K562 (cell line): ENCODE data around the gene CHD3. TPM values are rescaled to one million over a fixed set of nuclear protein-coding genes. Genes with fewer than 3 reads are reported as not detected.

Experiments
- ATAC-seq: fragments of 200-7000 bp; cut with Tn5 transposase; 3 replicates; pipeline ENCODE4 v1.9.1; 2020; ENCODE audit warnings: moderate library complexity
- BruUV-seq: library from RNA; stranded (reverse); fragments of 400-500 nt; replicated peaks from 2 replicates; lab custom pipeline; 2021; lab: Mats Ljungman, UMichigan
- CTCF ChIA-PET: fragments of 300-600 bp; formaldehyde crosslinking; extraction: SDS; loops from one replicate; lab custom pipeline; 2021; ENCODE audit warnings: low intra/inter-chr PET ratio; lab: Yijun Ruan, JAX
- POLR2A ChIA-PET: fragments of 300-600, 350-650 bp; sonication (Branson Sonifier 250); formaldehyde crosslinking; extraction: SDS; loops from one replicate; lab custom pipeline; 2021; ENCODE audit warnings: antibody characterized with exemption, inconsistent platforms; lab: Yijun Ruan, JAX
- DNase-seq, 4 experiments: peaks; one replicate each; pipeline versions ENCODE4 v3.0.0 to v3.0.0-alpha.2; 2011 to 2018; ENCODE audit warnings: low spot score in 3 of 4, mixed read lengths in 3 of 4; ENCODE audit errors: extremely low read depth in 1 of 4
- FAIRE-seq: peaks from 2 replicates; lab custom pipeline; 2011; peaks lifted over from hg19 to GRCh38; lab: Jason Lieb, UNC
- H2AFZ ChIP-seq: 2 replicates; pipeline ENCODE4 v1.6.0; 2011; ENCODE audit warnings: low read depth, low read length, control low read depth, inconsistent platforms
- H3K27ac ChIP-seq: fragments of 200-600 bp; 3 replicates; pipeline ENCODE4 v1.8.0; 2011; ENCODE audit warnings: low read depth, mild to moderate bottlenecking, control low read depth, inconsistent platforms, low read length, moderate library complexity, mixed read lengths; ENCODE audit errors: extremely low read depth
- H3K27me3 ChIP-seq, 2 experiments: fragments of 300-600 bp in 1 of 2; 2 replicates in 1 of 2; 3 replicates in 1 of 2; pipeline versions ENCODE4 v1.6.0 to v1.8.0; 2011; ENCODE audit warnings: inconsistent platforms in 2 of 2, low read length in 2 of 2, mild to moderate bottlenecking in 1 of 2, mixed read lengths in 1 of 2, moderate library complexity in 1 of 2; ENCODE audit not compliant: control insufficient read depth in 2 of 2, insufficient read depth in 2 of 2
- H3K36me3 ChIP-seq: fragments of 300-600 bp; 3 replicates; pipeline ENCODE4 v1.8.0; 2011; ENCODE audit warnings: mild to moderate bottlenecking, low read length, inconsistent platforms; ENCODE audit not compliant: control insufficient read depth, insufficient read depth
- H3K4me1 ChIP-seq, 2 experiments: fragments of 200-600 bp in 1 of 2; replicated peaks in 1 of 2; 2 replicates in 1 of 2; 3 replicates in 1 of 2; pipeline versions ENCODE4 v1.5.1 to v1.8.0; 2011; ENCODE audit warnings: inconsistent platforms in 2 of 2, low read length in 2 of 2, mild to moderate bottlenecking in 1 of 2, mixed read lengths in 1 of 2, moderate library complexity in 1 of 2; ENCODE audit not compliant: control insufficient read depth in 2 of 2, insufficient read depth in 2 of 2
- H3K4me2 ChIP-seq: 2 replicates; pipeline ENCODE4 v1.6.1; 2011; ENCODE audit warnings: low read length, control low read depth, inconsistent platforms, mixed read lengths; ENCODE audit not compliant: insufficient read depth
- H3K4me3 ChIP-seq: fragments of 200-600 bp; sonication (generic), shearing (Covaris generic); 2 replicates; pipeline ENCODE4 v1.5.1; 2016; ENCODE audit warnings: control low read depth, inconsistent platforms
- H3K79me2 ChIP-seq: fragments of 200-600 bp; 3 replicates; pipeline ENCODE4 v1.8.0; 2011; ENCODE audit warnings: low read length, inconsistent platforms; ENCODE audit not compliant: control insufficient read depth, insufficient read depth
- H3K9ac ChIP-seq, 2 experiments: 2 replicates each; pipeline versions ENCODE4 v1.6.0 to v1.6.1; 2011; ENCODE audit warnings: low read depth in 2 of 2, low read length in 2 of 2, control low read depth in 1 of 2, inconsistent platforms in 1 of 2, mild to moderate bottlenecking in 1 of 2, mixed read lengths in 1 of 2; ENCODE audit not compliant: insufficient read depth in 1 of 2
- H3K9me1 ChIP-seq: one replicate; pipeline ENCODE4 v1.6.0; 2011; ENCODE audit warnings: inconsistent platforms, mild to moderate bottlenecking, low read length, moderate library complexity; ENCODE audit not compliant: control insufficient read depth, insufficient read depth
- H3K9me3 ChIP-seq: replicated peaks from 2 replicates; pipeline ENCODE4 v1.5.1; 2011; ENCODE audit warnings: low read depth, low read length, inconsistent platforms; ENCODE audit not compliant: control insufficient read depth, insufficient read depth
- H4K20me1 ChIP-seq: replicated peaks from 2 replicates; pipeline ENCODE4 v1.6.1; 2011; ENCODE audit warnings: low read length, inconsistent platforms, mixed read lengths; ENCODE audit not compliant: control insufficient read depth, insufficient read depth
- CBFB ChIP-seq: sonication (generic); formaldehyde crosslinking; IDR thresholded peaks from 2 replicates; pipeline ENCODE4 v1.4.0; 2020; ENCODE audit warnings: mild to moderate bottlenecking, missing genetic modification reagents
- CCAR2 ChIP-seq: fragments of 200-400 bp; formaldehyde crosslinking; IDR thresholded peaks from 2 replicates; pipeline ENCODE4 v1.6.1; 2017; ENCODE audit warnings: mild to moderate bottlenecking, low read depth, low read length
- ESRRA ChIP-seq: fragments of 450-650 bp; IDR thresholded peaks from 2 replicates; pipeline ENCODE4 v1.6.1; 2014; ENCODE audit warnings: low read depth, mild to moderate bottlenecking, moderate library complexity, borderline replicate concordance
- ETV6 ChIP-seq, 3 experiments: fragments of 150-350 bp in 1 of 3; sonication (generic) in 1 of 3; formaldehyde crosslinking in 1 of 3; IDR thresholded peaks; 2 replicates each; pipeline versions ENCODE4 v1.6.1 to v1.8.0; 2014 to 2022; ENCODE audit warnings: borderline replicate concordance in 2 of 3, low read depth in 2 of 3, antibody characterized with exemption in 1 of 3, low read length in 1 of 3, mild to moderate bottlenecking in 1 of 3, missing genetic modification reagents in 1 of 3
- L3MBTL2 ChIP-seq: fragments of 450-650 bp; IDR thresholded peaks from 2 replicates; pipeline ENCODE4 v1.6.1; 2016; ENCODE audit warnings: mild to moderate bottlenecking, moderate library complexity
- LARP7 ChIP-seq: fragments of 450-650 bp; IDR thresholded peaks from 2 replicates; pipeline ENCODE4 v1.6.1; 2016
- MTA1 ChIP-seq: fragments of 450-650 bp; IDR thresholded peaks from 2 replicates; pipeline ENCODE4 v1.6.1; 2017; ENCODE audit warnings: borderline replicate concordance
- MYC ChIP-seq, 2 experiments: fragments of 250-450 bp in 1 of 2; sonication (Bioruptor Pico) in 1 of 2; IDR thresholded peaks; 2 replicates each; pipeline versions ENCODE4 v1.5.1 to v1.6.1; 2012 to 2021; ENCODE audit warnings: low read depth in 2 of 2, borderline replicate concordance in 1 of 2, improper control_type of control experiment in 1 of 2, low read length in 1 of 2, mild to moderate bottlenecking in 1 of 2, moderate library complexity in 1 of 2
- SAP30 ChIP-seq: fragments of 200-600 bp; sonication (generic); IDR thresholded peaks from 2 replicates; pipeline ENCODE4 v1.6.1; 2012; ENCODE audit warnings: borderline replicate concordance, low read depth, mild to moderate bottlenecking, moderate library complexity, low read length, control low read depth, inconsistent platforms; ENCODE audit not compliant: insufficient read depth, poor library complexity, severe bottlenecking
- SMAD3 ChIP-seq: fragments of 450-650 bp; formaldehyde crosslinking; conservative IDR thresholded peaks from 2 replicates; pipeline ENCODE4 v1.4.0; 2020; ENCODE audit warnings: mild to moderate bottlenecking
- SMAD4 ChIP-seq: fragments of 250-450 bp; sonication (Bioruptor Pico); conservative IDR thresholded peaks from 2 replicates; pipeline ENCODE4 v1.8.0; 2021; ENCODE audit warnings: inconsistent platforms, mild to moderate bottlenecking, moderate library complexity
- ZBTB1 ChIP-seq: sonication (generic); formaldehyde crosslinking; IDR thresholded peaks from 2 replicates; pipeline ENCODE4 v1.8.1; 2023; ENCODE audit warnings: missing genetic modification reagents, low read depth, mild to moderate bottlenecking, borderline replicate concordance
- ZBTB8A ChIP-seq: fragments of 450-650 bp; IDR thresholded peaks from 2 replicates; pipeline ENCODE4 v1.6.1; 2018; ENCODE audit warnings: mild to moderate bottlenecking, moderate library complexity; ENCODE audit not compliant: partially characterized antibody
- ZNF263 ChIP-seq: sonication (generic); formaldehyde crosslinking; IDR thresholded peaks from 2 replicates; pipeline ENCODE4 v1.8.0; 2022; ENCODE audit warnings: mild to moderate bottlenecking, missing genetic modification reagents, borderline replicate concordance
- ZNF3 ChIP-seq: fragments of 250-450 bp; sonication (Bioruptor Pico); IDR thresholded peaks from 2 replicates; pipeline ENCODE4 v1.5.0; 2021; ENCODE audit warnings: mild to moderate bottlenecking, moderate library complexity
- ZZZ3 ChIP-seq: fragments of 450-650 bp; IDR thresholded peaks from 2 replicates; pipeline ENCODE4 v1.6.1; 2016; ENCODE audit warnings: antibody characterized with exemption, mild to moderate bottlenecking, moderate library complexity
- WGBS: fragments of 100-300 bp; shearing (Covaris generic); methylation state at CpG from one replicate; pipeline ENCODE4 v1.1.6; 2016; ENCODE audit warnings: low coverage, mixed read lengths; ENCODE audit not compliant: insufficient coverage; ENCODE audit errors: missing lambda C conversion rate; 5-methylcytosine and 5-hydroxymethylcytosine counted together
- in situ Hi-C: fragments of 300-500 bp; cut with MboI; formaldehyde crosslinking; loops from 4 replicates; pipeline ENCODE4 v1.15.0; 2018; ENCODE audit warnings: inconsistent platforms, mixed read lengths
- intact Hi-C: fragments of 100-400 bp; cut with micrococcal nuclease; formaldehyde crosslinking; loops from 2 replicates; pipeline ENCODE4 v1.14.2; 2022
- polyA plus RNA-seq, 8 experiments: library from polyadenylated mRNA; depleted of rRNA in 4 of 8; stranded (reverse) in 5 of 8; unstranded in 3 of 8; fragments of >200 nt; fragmentation: Nextera tagmentation in 2 of 8; fragmentation: Illumina TruSeq in 1 of 8; extraction: Ambion mirVana in 2 of 8; extraction: Trizol in 1 of 8; gene quantifications; 2 replicates each; pipeline versions ENCODE4 v1.2.1 to v1.2.3, GENCODE V29; 2011 to 2014; ENCODE audit warnings: inconsistent platforms in 1 of 8, missing spikeins in 1 of 8
- total RNA-seq, 7 experiments: library from RNA; depleted of rRNA in 6 of 7; stranded (reverse); fragments of >200 nt in 6 of 7; fragmentation: Illumina TruSeq in 2 of 7; extraction: Trizol in 2 of 7; gene quantifications; 2 replicates each; pipeline versions ENCODE4 v1.2.1 to v1.2.3, GENCODE V29; 2011 to 2021; ENCODE audit warnings: low replicate concordance in 1 of 7
- TF ChIP-seq, protein P1 (sequence below): sonication (generic); formaldehyde crosslinking; IDR thresholded peaks from 2 replicates; pipeline ENCODE4 v1.8.0; 2022; ENCODE audit warnings: missing genetic modification reagents, mild to moderate bottlenecking, borderline replicate concordance
- TF ChIP-seq, protein P2 (sequence below): fragments of 250-450 bp; sonication (Bioruptor Pico); IDR thresholded peaks from 2 replicates; pipeline ENCODE4 v1.8.0; 2021; ENCODE audit warnings: mild to moderate bottlenecking, moderate library complexity

The CHD3 gene
- total and polyA plus RNA-seq, 9 of the 15 experiments (the other 6 are each of a cell fraction or from before 2014, with no cell fraction given): 0.39 to 38.2 (median 21.2) TPM

DNA sequence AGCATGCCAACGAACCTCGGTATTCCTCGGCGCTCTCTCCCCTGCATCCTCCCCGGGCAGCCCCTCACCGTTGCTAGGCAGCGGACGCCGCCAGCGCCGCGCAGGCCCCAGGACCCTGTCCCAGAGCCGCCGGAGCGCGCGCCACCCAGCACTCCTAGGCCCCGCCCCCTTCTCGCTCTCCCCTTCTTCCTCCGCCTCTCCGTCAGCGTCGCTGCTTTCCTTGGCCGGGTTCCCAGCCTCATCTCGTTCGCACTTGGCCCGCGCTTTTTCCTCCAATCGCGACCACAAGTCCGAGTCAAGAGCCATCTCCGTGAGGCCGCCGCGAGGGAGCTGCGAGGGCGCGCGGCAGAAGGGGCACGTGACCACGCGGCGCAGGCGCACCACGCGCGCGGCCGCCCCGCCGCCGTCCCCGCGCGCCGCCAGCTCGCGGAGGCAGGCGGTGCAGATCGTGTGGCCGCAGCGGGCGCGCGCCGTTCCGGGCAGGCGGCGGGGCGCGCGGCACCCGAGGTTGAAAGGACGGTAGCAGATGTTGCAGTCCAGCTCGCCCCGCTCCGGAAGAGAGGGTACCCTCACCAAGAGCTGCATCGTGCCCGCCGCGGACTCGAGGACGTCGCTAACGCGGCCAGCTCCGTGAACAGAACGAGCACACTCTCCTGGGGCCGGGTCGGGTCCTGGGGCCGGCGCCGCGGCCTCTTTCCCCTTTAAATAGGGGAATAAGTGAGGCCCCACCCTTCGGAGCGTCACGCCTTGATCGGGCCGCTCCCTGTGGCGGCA lies 27.2 kb downstream of the CHD3 start, which contains the start of gene RNF227:
RNF227 (minus strand) TSS at position 679 of the 774 bp plus-strand sequence; CDS start at position 585, 94 bp downstream.
- H3K4me1 ChIP-seq: peaks cover 18 to 24% of the 10 kb centered on the region in 2 experiments; a peak in 4 of 5 replicates
- no peaks in the 10 kb centered on the region for H4K20me1 ChIP-seq
- ATAC-seq (peak; percentile 87), DNase-seq (peak; percentile 72 to 92 (median 74)), FAIRE-seq (peak; percentile 23)
- peak within 1 kb of the TSS; percentile 66 to 92 for H3K9ac ChIP-seq
- ChIA-PET CTCF (interaction anchor here (0.7 kb wide), 2 partner anchors 73 to 84 kb away, joined by 3 to 5 read pairs; no protein-coding TSS in a partner anchor), POLR2A (interaction anchor here (0.6 to 1.7 kb wide), 5 partner anchors 10 to 19 kb away, joined by 3 to 8 read pairs (median 4); partner anchors contain the start of genes CNTROB and TRAPPC1)
- peaks cover 10% of the 10 kb centered on the region; the same call in 1 of the 3 replicates for H3K36me3 ChIP-seq
- intact Hi-C loops: no loop called here
- H3K27ac ChIP-seq: peak within 1 kb of the TSS; percentile 88
- H3K9me3 ChIP-seq: no peaks in the 10 kb centered on the region
- H3K4me2 ChIP-seq: peak within 1 kb of the TSS; percentile 87
- in situ Hi-C loops: loop anchor here (5.0 kb wide), 1 partner anchor 72 kb away; no protein-coding TSS in a partner anchor
- WGBS: under 1% methylated on average over 64 of the region's 100 CpGs
- H3K9me1 ChIP-seq: no peaks in the 10 kb centered on the region
- no TSS peak for BruUV-seq
- peak within 1 kb of the TSS; percentile 89 for H2AFZ ChIP-seq
- H3K4me3 ChIP-seq: peak within 1 kb of the TSS; percentile 46
- H3K79me2 ChIP-seq: peaks cover 8% of the 10 kb centered on the region; the same call in 1 of the 3 replicates
- H3K27me3 ChIP-seq: no peaks in the 10 kb centered on the region
- TF ChIP-seq ZNF3 (CRISPR knock-in tag) (no peak), ETV6 (IDR thresholded peaks at IDR 0.05; ENCODE audit: borderline replicate concordance in 1 of 2, low read depth in 2 of 2, low read length in 1 of 2) (no peak), ETV6 (CRISPR knock-in tag; IDR thresholded peaks at IDR 0.05; ENCODE audit: borderline replicate concordance) (peak; percentile 92), SAP30 (peak; percentile 66), L3MBTL2 (peak; percentile 99), ESRRA (peak; percentile 34; the same call in 1 of the 2 replicates), MYC (IDR thresholded peaks at IDR 0.05; ENCODE audit: low read depth, low read length) (peak; percentile 46; the same call in 1 of the 2 replicates), MYC (CRISPR knock-in tag; IDR thresholded peaks at IDR 0.05; ENCODE audit: borderline replicate concordance, low read depth) (no peak), ZZZ3 (no peak), SMAD4 (CRISPR knock-in tag) (peak; percentile 64; the same call in 1 of the 2 replicates), ZBTB1 (CRISPR knock-in tag) (peak; percentile 78), ZBTB8A (no peak), LARP7 (no peak), SMAD3 (CRISPR knock-in tag) (no peak), CCAR2 (no peak), MTA1 (no peak), ZNF263 (CRISPR knock-in tag) (peak; percentile 65), CBFB (peak; percentile 39; the same call in 1 of the 2 replicates)
- TF ChIP-seq, protein P1, sequence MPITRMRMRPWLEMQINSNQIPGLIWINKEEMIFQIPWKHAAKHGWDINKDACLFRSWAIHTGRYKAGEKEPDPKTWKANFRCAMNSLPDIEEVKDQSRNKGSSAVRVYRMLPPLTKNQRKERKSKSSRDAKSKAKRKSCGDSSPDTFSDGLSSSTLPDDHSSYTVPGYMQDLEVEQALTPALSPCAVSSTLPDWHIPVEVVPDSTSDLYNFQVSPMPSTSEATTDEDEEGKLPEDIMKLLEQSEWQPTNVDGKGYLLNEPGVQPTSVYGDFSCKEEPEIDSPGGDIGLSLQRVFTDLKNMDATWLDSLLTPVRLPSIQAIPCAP (CRISPR knock-in tag): 0 out of 2 replicates have a peak, but pooled peaks have one; percentile 60
- TF ChIP-seq, protein P2, sequence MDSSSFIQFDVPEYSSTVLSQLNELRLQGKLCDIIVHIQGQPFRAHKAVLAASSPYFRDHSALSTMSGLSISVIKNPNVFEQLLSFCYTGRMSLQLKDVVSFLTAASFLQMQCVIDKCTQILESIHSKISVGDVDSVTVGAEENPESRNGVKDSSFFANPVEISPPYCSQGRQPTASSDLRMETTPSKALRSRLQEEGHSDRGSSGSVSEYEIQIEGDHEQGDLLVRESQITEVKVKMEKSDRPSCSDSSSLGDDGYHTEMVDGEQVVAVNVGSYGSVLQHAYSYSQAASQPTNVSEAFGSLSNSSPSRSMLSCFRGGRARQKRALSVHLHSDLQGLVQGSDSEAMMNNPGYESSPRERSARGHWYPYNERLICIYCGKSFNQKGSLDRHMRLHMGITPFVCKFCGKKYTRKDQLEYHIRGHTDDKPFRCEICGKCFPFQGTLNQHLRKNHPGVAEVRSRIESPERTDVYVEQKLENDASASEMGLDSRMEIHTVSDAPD (CRISPR knock-in tag): no peak
